Large intestine (tissue), 3 donors: ENCODE measurements around the gene FASTKD1. TPM values are rescaled to one million over a fixed set of nuclear protein-coding genes. Genes with fewer than 3 reads are reported as not detected.

Source experiments
- DNase-seq, 2 donors: peaks; one replicate each; pipeline versions ENCODE4 v3.0.0 to v3.0.0-alpha.2; 2013
- H3K27ac ChIP-seq: one replicate; pipeline ENCODE4 v1.5.1; 2013; ENCODE audit warnings: low read length
- H3K27me3 ChIP-seq: 2 replicates; pipeline ENCODE4 v1.6.1; 2013; ENCODE audit warnings: low read length; ENCODE audit not compliant: control insufficient read depth, insufficient read depth
- H3K36me3 ChIP-seq: 2 replicates; pipeline ENCODE4 v1.6.1; 2013; ENCODE audit warnings: low read length; ENCODE audit not compliant: control insufficient read depth, insufficient read depth
- H3K4me1 ChIP-seq: one replicate; pipeline ENCODE4 v1.6.1; 2013; ENCODE audit warnings: low read length; ENCODE audit not compliant: control insufficient read depth, insufficient read depth
- H3K4me3 ChIP-seq: one replicate; pipeline ENCODE4 v1.5.1; 2013; ENCODE audit warnings: low read length
- H3K9me3 ChIP-seq: one replicate; pipeline ENCODE4 v1.6.1; 2013; ENCODE audit warnings: mild to moderate bottlenecking, low read depth, low read length, moderate library complexity; ENCODE audit not compliant: control insufficient read depth
- WGBS: methylation state at CpG from one replicate; pipeline ENCODE4 v1.1.5; 2013; ENCODE audit warnings: low lambda C conversion rate; ENCODE audit not compliant: insufficient coverage; 5-methylcytosine and 5-hydroxymethylcytosine counted together
- polyA plus RNA-seq: library from polyadenylated mRNA; unstranded; fragments of 120-200 nt; gene quantifications from one replicate; pipeline ENCODE4 v1.2.1, GENCODE V29; 2013

The FASTKD1 gene
- polyA plus RNA-seq, 1 donor = 33.9 TPM

- WGBS = 78% methylated on average over 1 of the region's 2 CpGs
- peak overlapping the region; percentile 16 for H3K27ac ChIP-seq
- DNase-seq = no peak
- H3K27me3 ChIP-seq = no peaks in the 10 kb centered on the region
- no peak overlapping the region for H3K4me3 ChIP-seq
- no peaks in the 10 kb centered on the region for H3K9me3 ChIP-seq
- no peaks in the 10 kb centered on the region for H3K36me3 ChIP-seq
- H3K4me1 ChIP-seq = peaks cover 2% of the 10 kb centered on the region
These were observed 61.1 kb downstream of the FASTKD1 start for GRCh38 chr2:169512525-169512924.

GRCh38 chr2:169511818-169512217, 61.8 kb downstream of the FASTKD1 start:
- H3K4me1 ChIP-seq = peaks cover 2% of the 10 kb centered on the region
- 60% methylated on average over 1 of the region's 1 CpG for WGBS
- no peaks in the 10 kb centered on the region for H3K27me3 ChIP-seq
- no peak overlapping the region for H3K4me3 ChIP-seq
- H3K27ac ChIP-seq = peak overlapping the region; percentile 16
- DNase-seq = peak in 1 of 2 donors; percentile 7
- no peaks in the 10 kb centered on the region for H3K36me3 ChIP-seq
- no peaks in the 10 kb centered on the region for H3K9me3 ChIP-seq

GRCh38 chr2:169510496-169510895, 63.2 kb downstream of the FASTKD1 start:
- Histone ChIP-seq H3K9me3 (peaks cover 2% of the 10 kb centered on the region), H3K4me3 (no peak overlapping the region), H3K4me1 (peaks cover 2% of the 10 kb centered on the region), H3K27ac (no peak overlapping the region), H3K36me3 (no peaks in the 10 kb centered on the region), H3K27me3 (no peaks in the 10 kb centered on the region)
- DNase-seq = no peak
- WGBS = no CpG with 5 or more reads among the region's 4 CpGs

- 100% methylated on average over 1 of the region's 8 CpGs for WGBS
- Histone ChIP-seq H3K9me3 (peaks cover 7% of the 10 kb centered on the region), H3K4me1 (peaks cover 2% of the 10 kb centered on the region), H3K4me3 (no peak overlapping the region), H3K36me3 (no peaks in the 10 kb centered on the region), H3K27ac (no peak overlapping the region), H3K27me3 (no peaks in the 10 kb centered on the region)
- DNase-seq = no peak
These were observed 63.7 kb downstream of the FASTKD1 start for GRCh38 chr2:169509955-169510354.

GRCh38 chr2:169509298-169509885, 64.3 kb downstream of the FASTKD1 start, which contains the start of gene KLHL41:
TSS of gene KLHL41 (plus strand) at chr2:169509702. CDS start at chr2:169509779, 77 bp downstream.
- Histone ChIP-seq H3K36me3 (no peaks in the 10 kb centered on the region), H3K4me3 (no peak within 1 kb of the TSS), H3K4me1 (peaks cover 2% of the 10 kb centered on the region), H3K9me3 (peaks cover 12% of the 10 kb centered on the region), H3K27me3 (no peaks in the 10 kb centered on the region), H3K27ac (no peak within 1 kb of the TSS)
- no CpG with 5 or more reads among the region's 4 CpGs for WGBS
- no peak for DNase-seq

GRCh38 chr2:169507698-169508097, 66.0 kb downstream of the FASTKD1 start:
- Histone ChIP-seq H3K27ac (no peak overlapping the region), H3K4me3 (no peak overlapping the region), H3K36me3 (no peaks in the 10 kb centered on the region), H3K4me1 (peaks cover 2% of the 10 kb centered on the region), H3K27me3 (no peaks in the 10 kb centered on the region), H3K9me3 (peaks cover 12% of the 10 kb centered on the region)
- peak in 1 of 2 donors; percentile 20 for DNase-seq

GRCh38 chr2:169504651-169505050, 69.0 kb downstream of the FASTKD1 start:
- no peaks in the 10 kb centered on the region for H3K27me3 ChIP-seq
- no peak overlapping the region for H3K27ac ChIP-seq
- peaks cover 6% of the 10 kb centered on the region for H3K36me3 ChIP-seq
- H3K9me3 ChIP-seq = peaks cover 12% of the 10 kb centered on the region
- H3K4me3 ChIP-seq = no peak overlapping the region
- H3K4me1 ChIP-seq = no peaks in the 10 kb centered on the region
- DNase-seq = no peak
- WGBS = no CpG with 5 or more reads among the region's 19 CpGs

- Histone ChIP-seq H3K36me3 (peaks cover 10% of the 10 kb centered on the region), H3K27me3 (no peaks in the 10 kb centered on the region), H3K4me3 (no peak overlapping the region), H3K27ac (no peak overlapping the region), H3K9me3 (no peaks in the 10 kb centered on the region), H3K4me1 (no peaks in the 10 kb centered on the region)
- no peak for DNase-seq
- 100% methylated on average over 1 of the region's 5 CpGs for WGBS
These were observed 78.2 kb downstream of the FASTKD1 start for GRCh38 chr2:169495310-169495928.

GRCh38 chr2:169493360-169493759, 80.3 kb downstream of the FASTKD1 start:
- DNase-seq = peak in 1 of 2 donors; percentile 44
- Histone ChIP-seq H3K4me1 (no peaks in the 10 kb centered on the region), H3K9me3 (no peaks in the 10 kb centered on the region), H3K27ac (no peak overlapping the region), H3K36me3 (peaks cover 2% of the 10 kb centered on the region), H3K27me3 (no peaks in the 10 kb centered on the region), H3K4me3 (no peak overlapping the region)
- no CpG with 5 or more reads among the region's 2 CpGs for WGBS

GRCh38 chr2:169491378-169491777, 82.3 kb downstream of the FASTKD1 start:
- Histone ChIP-seq H3K27me3 (no peaks in the 10 kb centered on the region), H3K36me3 (peaks cover 2% of the 10 kb centered on the region), H3K4me1 (no peaks in the 10 kb centered on the region), H3K4me3 (no peak overlapping the region), H3K27ac (no peak overlapping the region), H3K9me3 (no peaks in the 10 kb centered on the region)
- no peak for DNase-seq

- no peak for DNase-seq
- Histone ChIP-seq H3K4me1 (no peaks in the 10 kb centered on the region), H3K4me3 (no peak overlapping the region), H3K27ac (no peak overlapping the region), H3K9me3 (no peaks in the 10 kb centered on the region), H3K27me3 (no peaks in the 10 kb centered on the region), H3K36me3 (peaks cover 4% of the 10 kb centered on the region)
These were observed 82.8 kb downstream of the FASTKD1 start for GRCh38 chr2:169490834-169491233.
